IPS-18a (cell line): ENCODE measurements around the gene SLC4A3.

Source experiments
- H3K27ac ChIP-seq: one replicate; pipeline ENCODE4 v1.5.1; 2013; ENCODE audit warnings: low read length
- H3K27me3 ChIP-seq: one replicate; pipeline ENCODE4 v1.6.1; 2013; ENCODE audit warnings: mild to moderate bottlenecking, low read length; ENCODE audit not compliant: control insufficient read depth, insufficient read depth
- H3K36me3 ChIP-seq: one replicate; pipeline ENCODE4 v1.6.1; 2013; ENCODE audit warnings: low read depth, low read length; ENCODE audit not compliant: control insufficient read depth
- H3K4me1 ChIP-seq: one replicate; pipeline ENCODE4 v1.6.1; 2013; ENCODE audit warnings: low read depth, low read length; ENCODE audit not compliant: control insufficient read depth
- H3K4me3 ChIP-seq: one replicate; pipeline ENCODE4 v1.5.1; 2013; ENCODE audit warnings: low read length
- H3K9ac ChIP-seq: one replicate; pipeline ENCODE4 v1.6.1; 2013; ENCODE audit warnings: mild to moderate bottlenecking, low read length, moderate library complexity
- H3K9me3 ChIP-seq: one replicate; pipeline ENCODE4 v1.6.1; 2013; ENCODE audit warnings: low read depth, low read length; ENCODE audit not compliant: control insufficient read depth

SLC4A3 gene

GRCh38 chr2:219598308-219599078 lies 28.9 kb upstream of the SLC4A3 start:
- Histone ChIP-seq H3K4me1 (peaks cover 14% of the 10 kb centered on the region), H3K36me3 (no peaks in the 10 kb centered on the region), H3K4me3 (peak overlapping the region; percentile 96), H3K27me3 (no peaks in the 10 kb centered on the region), H3K27ac (peak overlapping the region; percentile 67), H3K9me3 (no peaks in the 10 kb centered on the region), H3K9ac (peak overlapping the region; percentile 59)

GRCh38 chr2:219603771-219604170 lies 23.7 kb upstream of the SLC4A3 start:
- Histone ChIP-seq H3K27ac (no peak overlapping the region), H3K36me3 (peaks cover 12% of the 10 kb centered on the region), H3K9me3 (no peaks in the 10 kb centered on the region), H3K27me3 (no peaks in the 10 kb centered on the region), H3K9ac (no peak overlapping the region), H3K4me3 (no peak overlapping the region), H3K4me1 (no peaks in the 10 kb centered on the region)

- no peaks in the 10 kb centered on the region for H3K9me3 ChIP-seq
- no peak overlapping the region for H3K9ac ChIP-seq
- no peaks in the 10 kb centered on the region for H3K27me3 ChIP-seq
- H3K4me1 ChIP-seq = no peaks in the 10 kb centered on the region
- H3K27ac ChIP-seq = no peak overlapping the region
- H3K36me3 ChIP-seq = peaks cover 12% of the 10 kb centered on the region
- no peak overlapping the region for H3K4me3 ChIP-seq
These were observed 21.8 kb upstream of the SLC4A3 start for GRCh38 chr2:219605607-219605954.

- Histone ChIP-seq H3K4me3 (no peak overlapping the region), H3K4me1 (no peaks in the 10 kb centered on the region), H3K27me3 (no peaks in the 10 kb centered on the region), H3K27ac (no peak overlapping the region), H3K9ac (no peak overlapping the region), H3K36me3 (peaks cover 17% of the 10 kb centered on the region), H3K9me3 (no peaks in the 10 kb centered on the region)
These were observed 19.5 kb upstream of the SLC4A3 start for GRCh38 chr2:219607931-219608330.

GRCh38 chr2:219608399-219608964 lies 18.9 kb upstream of the SLC4A3 start:
- peaks cover 17% of the 10 kb centered on the region for H3K36me3 ChIP-seq
- H3K9me3 ChIP-seq = no peaks in the 10 kb centered on the region
- H3K9ac ChIP-seq = no peak overlapping the region
- H3K4me1 ChIP-seq = no peaks in the 10 kb centered on the region
- H3K27ac ChIP-seq = no peak overlapping the region
- no peaks in the 10 kb centered on the region for H3K27me3 ChIP-seq
- no peak overlapping the region for H3K4me3 ChIP-seq

GRCh38 chr2:219609149-219609750 lies 18.2 kb upstream of the SLC4A3 start:
- H3K36me3 ChIP-seq = peaks cover 17% of the 10 kb centered on the region
- no peaks in the 10 kb centered on the region for H3K9me3 ChIP-seq
- no peak overlapping the region for H3K9ac ChIP-seq
- H3K27ac ChIP-seq = no peak overlapping the region
- no peaks in the 10 kb centered on the region for H3K4me1 ChIP-seq
- H3K4me3 ChIP-seq = no peak overlapping the region
- no peaks in the 10 kb centered on the region for H3K27me3 ChIP-seq

- Histone ChIP-seq H3K27me3 (no peaks in the 10 kb centered on the region), H3K27ac (no peak overlapping the region), H3K9me3 (no peaks in the 10 kb centered on the region), H3K9ac (no peak overlapping the region), H3K4me1 (no peaks in the 10 kb centered on the region), H3K4me3 (no peak overlapping the region), H3K36me3 (peaks cover 13% of the 10 kb centered on the region)
These were observed 16.1 kb upstream of the SLC4A3 start for GRCh38 chr2:219611306-219611705.

- no peak overlapping the region for H3K4me3 ChIP-seq
- H3K27me3 ChIP-seq = no peaks in the 10 kb centered on the region
- H3K9me3 ChIP-seq = no peaks in the 10 kb centered on the region
- H3K36me3 ChIP-seq = peaks cover 7% of the 10 kb centered on the region
- H3K9ac ChIP-seq = no peak overlapping the region
- H3K27ac ChIP-seq = no peak overlapping the region
- no peaks in the 10 kb centered on the region for H3K4me1 ChIP-seq
These were observed 15.4 kb upstream of the SLC4A3 start for GRCh38 chr2:219611866-219612576.

- Histone ChIP-seq H3K27ac (no peak overlapping the region), H3K36me3 (peaks cover 7% of the 10 kb centered on the region), H3K9ac (no peak overlapping the region), H3K27me3 (no peaks in the 10 kb centered on the region), H3K4me1 (no peaks in the 10 kb centered on the region), H3K9me3 (no peaks in the 10 kb centered on the region), H3K4me3 (no peak overlapping the region)
These were observed 14.7 kb upstream of the SLC4A3 start for GRCh38 chr2:219612577-219613286.

- Histone ChIP-seq H3K27ac (no peak overlapping the region), H3K9me3 (no peaks in the 10 kb centered on the region), H3K9ac (no peak overlapping the region), H3K4me3 (no peak overlapping the region), H3K27me3 (no peaks in the 10 kb centered on the region), H3K36me3 (peaks cover 7% of the 10 kb centered on the region), H3K4me1 (no peaks in the 10 kb centered on the region)
These were observed 13.9 kb upstream of the SLC4A3 start for GRCh38 chr2:219613461-219614070.
